Prostate gland (tissue), 2 donors: ENCODE results near the gene MORC1. TPM values are rescaled to one million over a fixed set of nuclear protein-coding genes. Genes with fewer than 3 reads are reported as not detected.

Experiments used
- DNase-seq: peaks from one replicate; pipeline ENCODE4 v3.0.0-alpha.2; 2019; ENCODE audit warnings: low spot score
- H3K27ac ChIP-seq, 2 donors: fragments of 200-600 bp; sonication (generic); 2 replicates each; pipeline ENCODE4 v1.5.1; 2017 to 2019
- H3K27me3 ChIP-seq: fragments of 200-600 bp; sonication (generic); replicated peaks from 2 replicates; pipeline ENCODE4 v1.5.1; 2019; ENCODE audit not compliant: insufficient read depth
- H3K36me3 ChIP-seq, 2 donors: fragments of 200-600 bp; sonication (generic); 1 replicate in 1 of 2; 2 replicates in 1 of 2; pipeline versions ENCODE4 v1.5.1 to v1.8.1; 2017 to 2019
- H3K4me1 ChIP-seq: fragments of 200-600 bp; sonication (generic); replicated peaks from 2 replicates; pipeline ENCODE4 v1.5.1; 2019
- H3K4me3 ChIP-seq, 2 donors: fragments of 200-600 bp; sonication (generic); 2 replicates each; pipeline ENCODE4 v1.5.1; 2017 to 2019
- H3K9me3 ChIP-seq: fragments of 200-600 bp; sonication (generic); 2 replicates; pipeline ENCODE4 v1.5.1; 2017
- POLR2A ChIP-seq: fragments of 450-650 bp; IDR thresholded peaks from one replicate; pipeline ENCODE4 v1.6.1; 2016; ENCODE audit warnings: antibody characterized with exemption, mild to moderate bottlenecking
- POLR2AphosphoS5 ChIP-seq: sonication (generic); formaldehyde crosslinking; IDR thresholded peaks from one replicate; pipeline ENCODE4 v1.6.1; 2017; ENCODE audit warnings: antibody characterized with exemption
- WGBS: methylation state at CpG from one replicate; pipeline ENCODE4 v1.1.5; 2018; 5-methylcytosine and 5-hydroxymethylcytosine counted together
- intact Hi-C: fragments of 100-400 bp; cut with DNase I; formaldehyde crosslinking; loops from one replicate; pipeline ENCODE4 v1.14.2; 2022
- total RNA-seq, 2 donors: library from RNA; depleted of rRNA; stranded (reverse); fragments of >200 nt; gene quantifications; one replicate each; pipeline ENCODE4 v1.1.0, GENCODE V29; 2016
- TF ChIP-seq, protein P1 (sequence below), 4 experiments: fragments of 200-600 bp in 2 of 4; fragments of 450-650 bp in 2 of 4; sonication (generic) in 2 of 4; IDR thresholded peaks; 1 replicate in 3 of 4; 2 replicates in 1 of 4; pipeline ENCODE4 v1.5.1; 2016 to 2019; ENCODE audit warnings: antibody characterized with exemption in 4 of 4, mild to moderate bottlenecking in 2 of 4, moderate library complexity in 2 of 4

MORC1 gene
- total RNA-seq, 2 donors from 2014 or later: 6.6 TPM; not detected in 1

GRCh38 chr3:109114746-109115145 lies 3.2 kb downstream of the MORC1 start:
- 66% methylated on average over 4 of the region's 4 CpGs for WGBS
- no peaks in the 10 kb centered on the region for H3K4me1 ChIP-seq
- TF ChIP-seq, protein P1, sequence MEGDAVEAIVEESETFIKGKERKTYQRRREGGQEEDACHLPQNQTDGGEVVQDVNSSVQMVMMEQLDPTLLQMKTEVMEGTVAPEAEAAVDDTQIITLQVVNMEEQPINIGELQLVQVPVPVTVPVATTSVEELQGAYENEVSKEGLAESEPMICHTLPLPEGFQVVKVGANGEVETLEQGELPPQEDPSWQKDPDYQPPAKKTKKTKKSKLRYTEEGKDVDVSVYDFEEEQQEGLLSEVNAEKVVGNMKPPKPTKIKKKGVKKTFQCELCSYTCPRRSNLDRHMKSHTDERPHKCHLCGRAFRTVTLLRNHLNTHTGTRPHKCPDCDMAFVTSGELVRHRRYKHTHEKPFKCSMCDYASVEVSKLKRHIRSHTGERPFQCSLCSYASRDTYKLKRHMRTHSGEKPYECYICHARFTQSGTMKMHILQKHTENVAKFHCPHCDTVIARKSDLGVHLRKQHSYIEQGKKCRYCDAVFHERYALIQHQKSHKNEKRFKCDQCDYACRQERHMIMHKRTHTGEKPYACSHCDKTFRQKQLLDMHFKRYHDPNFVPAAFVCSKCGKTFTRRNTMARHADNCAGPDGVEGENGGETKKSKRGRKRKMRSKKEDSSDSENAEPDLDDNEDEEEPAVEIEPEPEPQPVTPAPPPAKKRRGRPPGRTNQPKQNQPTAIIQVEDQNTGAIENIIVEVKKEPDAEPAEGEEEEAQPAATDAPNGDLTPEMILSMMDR (IDR thresholded peaks at IDR 0.05): no peak
- TF ChIP-seq POLR2A: no peak
- TF ChIP-seq POLR2AphosphoS5: no peak
- no peaks in the 10 kb centered on the region for H3K9me3 ChIP-seq
- no peaks in the 10 kb centered on the region for H3K27me3 ChIP-seq
- no peak for DNase-seq
- H3K36me3 ChIP-seq: no peaks in the 10 kb centered on the region
- H3K27ac ChIP-seq: no peak overlapping the region
- intact Hi-C loops: no loop called here
- H3K4me3 ChIP-seq: no peak overlapping the region

- 51% methylated on average over 4 of the region's 4 CpGs for WGBS
- H3K36me3 ChIP-seq: no peaks in the 10 kb centered on the region
- no peaks in the 10 kb centered on the region for H3K9me3 ChIP-seq
- no peak overlapping the region for H3K4me3 ChIP-seq
- TF ChIP-seq POLR2A (no peak), POLR2AphosphoS5 (no peak)
- TF ChIP-seq, protein P1 (IDR thresholded peaks at IDR 0.05): no peak
- H3K27me3 ChIP-seq: no peaks in the 10 kb centered on the region
- H3K4me1 ChIP-seq: no peaks in the 10 kb centered on the region
- H3K27ac ChIP-seq: no peak overlapping the region
- intact Hi-C loops: no loop called here
- DNase-seq: no peak
Observed at GRCh38 chr3:109112946-109113760, 4.8 kb downstream of the MORC1 start.

DNA sequence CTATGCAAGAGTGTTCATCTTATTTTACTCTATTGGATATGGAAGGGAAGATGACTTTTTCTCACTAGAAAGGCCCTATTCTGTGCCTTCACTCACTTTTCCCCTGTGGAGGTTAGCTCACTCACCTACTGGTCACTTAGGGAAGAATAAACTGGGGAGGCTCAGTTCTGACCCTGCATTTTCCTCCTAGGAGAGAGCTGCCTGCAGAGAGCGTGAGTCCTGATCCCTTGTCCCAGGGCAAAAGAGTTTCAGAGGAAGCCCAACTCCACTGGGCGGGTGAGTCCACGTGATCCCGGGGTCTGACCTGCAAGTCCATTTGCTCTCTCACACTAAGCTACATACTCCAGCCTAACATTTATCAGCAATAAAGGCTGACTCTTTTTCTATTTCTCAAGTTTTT lies 8.4 kb downstream of the MORC1 start:
- intact Hi-C loops: no loop called here

DNA sequence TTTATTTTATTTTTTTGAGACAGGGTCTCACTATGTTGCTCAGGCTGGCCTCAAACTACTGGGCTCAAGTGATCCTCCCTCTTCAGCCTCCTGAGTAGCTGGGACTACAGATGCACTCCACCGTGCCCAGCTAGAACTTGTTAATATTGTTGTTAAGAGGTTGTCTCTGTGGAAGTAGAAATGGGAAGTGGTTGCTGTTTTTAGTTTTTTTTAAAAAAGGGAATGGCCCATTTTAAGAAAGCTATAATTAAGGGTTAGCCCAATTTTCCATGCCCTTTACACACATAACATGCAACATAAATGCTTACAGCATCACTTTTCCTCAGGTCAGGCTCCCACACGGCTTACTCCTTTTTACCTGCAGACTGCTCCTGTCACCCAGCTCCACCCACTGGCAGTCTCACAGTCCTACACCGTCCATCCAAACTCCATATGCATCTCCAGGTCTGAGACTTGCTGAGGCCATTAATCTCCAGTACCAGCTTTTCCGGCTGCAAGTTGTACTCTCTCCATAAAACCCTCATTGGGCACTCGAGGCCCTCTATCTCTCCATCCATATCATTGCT lies 19.8 kb downstream of the MORC1 start:
- intact Hi-C loops: no loop called here
- no peaks in the 10 kb centered on the region for H3K27me3 ChIP-seq
- TF ChIP-seq POLR2AphosphoS5: no peak
- TF ChIP-seq POLR2A: no peak
- TF ChIP-seq, protein P1 (IDR thresholded peaks at IDR 0.05): peak in 1 of 4 experiments; percentile 27
- DNase-seq: peak; percentile 7
- H3K36me3 ChIP-seq: no peaks in the 10 kb centered on the region
- H3K9me3 ChIP-seq: no peaks in the 10 kb centered on the region
- WGBS: 56% methylated on average over 5 of the region's 5 CpGs
- H3K27ac ChIP-seq: no peak overlapping the region
- no peak overlapping the region for H3K4me3 ChIP-seq
- no peaks in the 10 kb centered on the region for H3K4me1 ChIP-seq

More for the DNA sequence above, 8.4 kb downstream of the MORC1 start:
- H3K4me1 ChIP-seq: no peaks in the 10 kb centered on the region
- H3K27ac ChIP-seq: no peak overlapping the region
- no peak overlapping the region for H3K4me3 ChIP-seq
- no peak for TF ChIP-seq POLR2A
- TF ChIP-seq POLR2AphosphoS5: no peak
- TF ChIP-seq, protein P1 (IDR thresholded peaks at IDR 0.05): no peak
- WGBS: 97% methylated on average over 4 of the region's 4 CpGs
- DNase-seq: no peak
- H3K27me3 ChIP-seq: no peaks in the 10 kb centered on the region
- H3K36me3 ChIP-seq: no peaks in the 10 kb centered on the region
- no peaks in the 10 kb centered on the region for H3K9me3 ChIP-seq
